HepG2 (cell line): ENCODE results near the gene SRC. TPM values are rescaled to one million over a fixed set of nuclear protein-coding genes. Genes with fewer than 3 reads are reported as not detected.

Experiments
- ATAC-seq: fragments of 200-7000 bp; cut with Tn5 transposase; 3 replicates; pipeline ENCODE4 v1.9.1; 2020; ENCODE audit warnings: mild to moderate bottlenecking, moderate library complexity
- BruUV-seq: library from RNA; stranded (reverse); fragments of 400-500 nt; replicated peaks from 2 replicates; lab custom pipeline; 2021; lab: Mats Ljungman, UMichigan
- CTCF ChIA-PET: fragments of 300-600 bp; formaldehyde crosslinking; extraction: SDS; loops from one replicate; lab custom pipeline; 2021; ENCODE audit warnings: low total read pairs, inconsistent platforms, low intra/inter-chr PET ratio; lab: Yijun Ruan, JAX
- POLR2A ChIA-PET: fragments of 350-600 bp; sonication (Branson Sonifier 250); formaldehyde crosslinking; loops from one replicate; lab custom pipeline; 2020; ENCODE audit warnings: antibody characterized with exemption, inconsistent platforms; lab: Yijun Ruan, JAX
- DNase-seq: peaks from one replicate; pipeline ENCODE4 v3.0.0-alpha.2; 2015; ENCODE audit warnings: low spot score
- FAIRE-seq: peaks from 3 replicates; lab custom pipeline; 2011; peaks lifted over from hg19 to GRCh38; lab: Jason Lieb, UNC
- H2AFZ ChIP-seq: one replicate; pipeline ENCODE4 v1.6.1; 2011; ENCODE audit warnings: low read length, inconsistent platforms
- H3K27ac ChIP-seq: fragments of 300-600 bp; 3 replicates; pipeline ENCODE4 v1.8.0; 2011; ENCODE audit warnings: mixed run types, mild to moderate bottlenecking, mixed read lengths, low read length, inconsistent platforms; ENCODE audit not compliant: insufficient read depth; ENCODE audit errors: extremely low read length
- H3K27me3 ChIP-seq, 2 experiments: fragments of 200-600 bp in 1 of 2; 2 replicates in 1 of 2; 3 replicates in 1 of 2; pipeline versions ENCODE4 v1.6.0 to v1.8.0; 2011; ENCODE audit warnings: low read length in 2 of 2, mild to moderate bottlenecking in 2 of 2, moderate library complexity in 2 of 2, inconsistent platforms in 1 of 2; ENCODE audit not compliant: insufficient read depth in 2 of 2, control insufficient read depth in 1 of 2
- H3K36me3 ChIP-seq, 2 experiments: fragments of 200-600 bp in 1 of 2; replicated peaks in 1 of 2; 2 replicates in 1 of 2; 3 replicates in 1 of 2; pipeline versions ENCODE4 v1.5.1 to v1.8.0; 2011; ENCODE audit warnings: low read length in 2 of 2, inconsistent platforms in 1 of 2; ENCODE audit not compliant: insufficient read depth in 2 of 2, control insufficient read depth in 1 of 2
- H3K4me1 ChIP-seq: 2 replicates; pipeline ENCODE4 v1.5.1; 2012; ENCODE audit warnings: low read length, inconsistent platforms; ENCODE audit not compliant: insufficient read depth
- H3K4me2 ChIP-seq: 2 replicates; pipeline ENCODE4 v1.6.0; 2011; ENCODE audit warnings: low read depth, low read length, inconsistent platforms
- H3K4me3 ChIP-seq, 3 experiments: fragments of 200-600 bp in 1 of 3; sonication (generic), shearing (Covaris generic) in 1 of 3; replicated peaks in 1 of 3; 2 replicates each; pipeline ENCODE4 v1.5.1; 2011 to 2016; ENCODE audit warnings: low read length in 3 of 3, inconsistent platforms in 2 of 3, low read depth in 2 of 3, mild to moderate bottlenecking in 2 of 3, control low read depth in 1 of 3, mixed read lengths in 1 of 3; ENCODE audit not compliant: insufficient read depth in 1 of 3
- H3K79me2 ChIP-seq: one replicate; pipeline ENCODE4 v1.6.1; 2011; ENCODE audit warnings: low read length, inconsistent platforms; ENCODE audit not compliant: insufficient read depth
- H3K9ac ChIP-seq: 2 replicates; pipeline ENCODE4 v1.6.0; 2011; ENCODE audit warnings: mild to moderate bottlenecking, low read depth, low read length, inconsistent platforms; ENCODE audit not compliant: insufficient read depth
- H3K9me3 ChIP-seq: 2 replicates; pipeline ENCODE4 v1.5.1; 2012; ENCODE audit warnings: mild to moderate bottlenecking, low read length
- H4K20me1 ChIP-seq: 2 replicates; pipeline ENCODE4 v1.6.0; 2011; ENCODE audit warnings: inconsistent platforms, mild to moderate bottlenecking, low read length, moderate library complexity; ENCODE audit not compliant: insufficient read depth
- EP300 ChIP-seq, 3 experiments: sonication (generic) in 1 of 3; formaldehyde crosslinking in 1 of 3; IDR thresholded peaks; 2 replicates each; pipeline versions ENCODE4 v1.5.1 to v1.6.1; 2011 to 2020; ENCODE audit warnings: low read depth in 2 of 3, low read length in 2 of 3, borderline replicate concordance in 1 of 3, improper control_type of control experiment in 1 of 3, mild to moderate bottlenecking in 1 of 3, missing genetic modification reagents in 1 of 3, moderate library complexity in 1 of 3
- MAF1 ChIP-seq: sonication (generic); formaldehyde crosslinking; IDR thresholded peaks from 2 replicates; pipeline ENCODE4 v1.5.0; 2020; ENCODE audit warnings: missing genetic modification reagents, borderline replicate concordance
- MATR3 ChIP-seq: sonication (generic); formaldehyde crosslinking; IDR thresholded peaks from 2 replicates; pipeline ENCODE4 v1.4.0; 2020; ENCODE audit warnings: missing genetic modification reagents
- NR2F1 ChIP-seq, 2 experiments: fragments of 450-650 bp in 1 of 2; formaldehyde crosslinking in 1 of 2; IDR thresholded peaks; 2 replicates each; pipeline versions ENCODE4 v1.5.0 to v1.6.1; 2016 to 2020; ENCODE audit warnings: mild to moderate bottlenecking in 1 of 2, missing compliant biosample characterization in 1 of 2, missing genetic modification reagents in 1 of 2, moderate library complexity in 1 of 2
- NR2F2 ChIP-seq: IDR thresholded peaks from 2 replicates; pipeline ENCODE4 v1.6.1; 2012; ENCODE audit warnings: low read depth, inconsistent platforms, borderline replicate concordance
- SP5 ChIP-seq: IDR thresholded peaks from 2 replicates; pipeline ENCODE4 v1.6.1; 2016; ENCODE audit warnings: low read depth, borderline replicate concordance
- TCF12 ChIP-seq, 2 experiments: fragments of 450-650 bp in 1 of 2; sonication (generic) in 1 of 2; formaldehyde crosslinking in 1 of 2; IDR thresholded peaks; 2 replicates each; pipeline versions ENCODE4 v1.6.1 to v1.8.0; 2017 to 2022; ENCODE audit warnings: antibody characterized with exemption in 1 of 2, mild to moderate bottlenecking in 1 of 2, missing genetic modification reagents in 1 of 2, moderate library complexity in 1 of 2
- TRIM24 ChIP-seq: sonication (generic); formaldehyde crosslinking; IDR thresholded peaks from 2 replicates; pipeline ENCODE4 v1.8.0; 2022; ENCODE audit warnings: mild to moderate bottlenecking, missing genetic modification reagents
- ZNF207 ChIP-seq: fragments of 450-650 bp; IDR thresholded peaks from 2 replicates; pipeline ENCODE4 v1.6.1; 2016; ENCODE audit warnings: antibody characterized with exemption, borderline replicate concordance
- ZNF263 ChIP-seq: sonication (generic); formaldehyde crosslinking; IDR thresholded peaks from 2 replicates; pipeline ENCODE4 v1.4.0; 2020; ENCODE audit warnings: missing genetic modification reagents
- ZNF777 ChIP-seq: sonication (generic); formaldehyde crosslinking; IDR thresholded peaks from 2 replicates; pipeline ENCODE4 v1.4.0; 2020; ENCODE audit warnings: missing genetic modification reagents
- ZNF790 ChIP-seq: sonication (generic); formaldehyde crosslinking; IDR thresholded peaks from 2 replicates; pipeline ENCODE4 v1.8.0; 2022; ENCODE audit warnings: missing genetic modification reagents, mild to moderate bottlenecking, borderline replicate concordance
- WGBS: methylation state at CpG from one replicate; pipeline ENCODE4 v1.1.6; 2017; ENCODE audit warnings: low lambda C conversion rate; 5-methylcytosine and 5-hydroxymethylcytosine counted together
- in situ Hi-C: cut with HindIII; loops from 2 replicates; pipeline ENCODE4 v1.10.0; 2017; ENCODE audit warnings: low pct_unique_long_range_greater_than_20kb; ENCODE audit not compliant: extremely low pct_ligation_motif_present
- intact Hi-C: fragments of 100-400 bp; cut with micrococcal nuclease; formaldehyde crosslinking; loops from one replicate; pipeline ENCODE4 v1.10.0; 2022; ENCODE audit not compliant: unreplicated experiment
- polyA plus RNA-seq, 8 experiments: library from polyadenylated mRNA; depleted of rRNA in 3 of 8; stranded (reverse) in 7 of 8; unstranded in 1 of 8; fragments of >200 nt; fragmentation: Illumina TruSeq in 4 of 8; extraction: Trizol in 4 of 8; gene quantifications; 2 replicates each; pipeline versions ENCODE4 v1.2.1 to v1.2.3, GENCODE V29; 2011 to 2016; ENCODE audit warnings: low read depth in 4 of 8, missing spikeins in 1 of 8, mixed read lengths in 1 of 8; ENCODE audit not compliant: insufficient read depth in 1 of 8
- total RNA-seq, 5 experiments: library from RNA; depleted of rRNA; stranded (reverse); fragments of >200 nt; fragmentation: Illumina TruSeq; extraction: Trizol; gene quantifications; 2 replicates each; pipeline ENCODE4 v1.2.3, GENCODE V29; 2016; ENCODE audit warnings: low read depth in 1 of 5
- TF ChIP-seq, protein P1 (sequence below): sonication (generic); formaldehyde crosslinking; IDR thresholded peaks from one replicate; pipeline ENCODE4 v1.5.1; 2020; ENCODE audit warnings: mild to moderate bottlenecking, missing genetic modification reagents; ENCODE audit errors: not compliant biosample characterization

The SRC gene
- total and polyA plus RNA-seq, 2 of the 13 experiments (the other 11 are each of a cell fraction or from before 2014, with no cell fraction given), result 54.7 to 192 TPM

DNA sequence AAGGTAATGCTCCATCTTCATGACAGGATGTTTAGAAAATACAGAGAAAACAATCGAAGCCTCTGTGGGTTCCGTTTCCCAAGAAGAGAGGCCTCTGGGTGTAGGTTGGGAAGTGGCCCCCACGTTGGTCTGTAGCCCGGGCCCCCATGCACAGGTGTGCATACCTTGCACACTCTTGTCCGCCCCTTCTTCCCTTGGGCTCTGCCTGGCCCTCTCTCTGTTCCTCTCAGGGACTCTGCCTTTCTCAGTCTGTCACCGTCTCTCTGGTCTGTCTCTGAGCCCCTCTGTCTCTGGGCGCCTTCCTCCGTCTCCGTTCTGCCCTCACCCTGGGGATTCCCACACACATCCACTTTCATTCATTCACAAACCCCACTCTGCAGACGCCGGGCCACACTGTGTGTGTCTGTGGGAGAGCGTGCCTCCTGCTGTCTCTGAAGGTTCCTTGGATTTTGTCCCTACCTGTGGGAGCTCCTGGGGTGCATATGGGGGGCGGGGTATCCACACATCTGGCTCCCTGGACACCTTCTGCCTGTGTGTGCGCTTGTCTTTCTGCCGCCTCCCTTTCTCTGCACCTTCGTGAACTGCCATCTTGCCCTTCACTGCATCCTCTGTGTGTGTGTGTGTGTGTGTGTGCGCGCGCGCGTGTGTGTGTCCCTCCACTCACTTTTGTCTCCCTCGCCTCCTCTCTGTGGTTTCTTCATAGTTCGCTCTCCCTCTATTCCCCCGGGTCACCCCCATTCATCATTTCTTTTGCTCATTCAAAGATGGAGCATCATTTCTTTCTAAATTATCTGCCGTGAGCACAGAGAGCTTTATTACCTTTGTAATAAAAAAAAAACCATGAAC, 75.3 kb downstream of the SRC start:
- ChIA-PET POLR2A (no interaction called here), CTCF (no interaction called here)
- WGBS, result 49% methylated on average over 25 of the region's 25 CpGs
- no peak for FAIRE-seq
- Histone ChIP-seq H3K4me2 (no peak overlapping the region), H3K27me3 (peaks cover 25 to 98% of the 10 kb centered on the region in 2 experiments), H3K4me1 (peaks cover 14% of the 10 kb centered on the region), H3K36me3 (no peaks in the 10 kb centered on the region), H3K9ac (no peak overlapping the region), H3K9me3 (no peaks in the 10 kb centered on the region), H3K27ac (no peak overlapping the region), H3K79me2 (no peaks in the 10 kb centered on the region), H3K4me3 (no peak overlapping the region), H4K20me1 (no peaks in the 10 kb centered on the region), H2AFZ (no peak overlapping the region)
- DNase-seq, result no peak
- intact Hi-C loops (no loop called here), in situ Hi-C loops (no loop called here)
- ATAC-seq, result no peak
- BruUV-seq, result no TSS peak
- TF ChIP-seq ZNF207 (no peak), NR2F2 (no peak), ZNF790 (CRISPR knock-in tag) (no peak), ZNF777 (CRISPR knock-in tag) (no peak), SP5 (CRISPR knock-in tag) (no peak), NR2F1 (CRISPR knock-in tag; IDR thresholded peaks at IDR 0.05) (no peak), MATR3 (CRISPR knock-in tag) (no peak), MAF1 (no peak), TRIM24 (CRISPR knock-in tag) (no peak), TCF12 (IDR thresholded peaks at IDR 0.05) (no peak), TCF12 (CRISPR knock-in tag; IDR thresholded peaks at IDR 0.05) (no peak), EP300 (IDR thresholded peaks at IDR 0.05; ENCODE audit: low read depth in 2 of 2, low read length in 2 of 2) (no peak), EP300 (CRISPR knock-in tag; IDR thresholded peaks at IDR 0.05; ENCODE audit: borderline replicate concordance) (no peak), ZNF263 (CRISPR knock-in tag) (no peak)
- TF ChIP-seq, protein P1, sequence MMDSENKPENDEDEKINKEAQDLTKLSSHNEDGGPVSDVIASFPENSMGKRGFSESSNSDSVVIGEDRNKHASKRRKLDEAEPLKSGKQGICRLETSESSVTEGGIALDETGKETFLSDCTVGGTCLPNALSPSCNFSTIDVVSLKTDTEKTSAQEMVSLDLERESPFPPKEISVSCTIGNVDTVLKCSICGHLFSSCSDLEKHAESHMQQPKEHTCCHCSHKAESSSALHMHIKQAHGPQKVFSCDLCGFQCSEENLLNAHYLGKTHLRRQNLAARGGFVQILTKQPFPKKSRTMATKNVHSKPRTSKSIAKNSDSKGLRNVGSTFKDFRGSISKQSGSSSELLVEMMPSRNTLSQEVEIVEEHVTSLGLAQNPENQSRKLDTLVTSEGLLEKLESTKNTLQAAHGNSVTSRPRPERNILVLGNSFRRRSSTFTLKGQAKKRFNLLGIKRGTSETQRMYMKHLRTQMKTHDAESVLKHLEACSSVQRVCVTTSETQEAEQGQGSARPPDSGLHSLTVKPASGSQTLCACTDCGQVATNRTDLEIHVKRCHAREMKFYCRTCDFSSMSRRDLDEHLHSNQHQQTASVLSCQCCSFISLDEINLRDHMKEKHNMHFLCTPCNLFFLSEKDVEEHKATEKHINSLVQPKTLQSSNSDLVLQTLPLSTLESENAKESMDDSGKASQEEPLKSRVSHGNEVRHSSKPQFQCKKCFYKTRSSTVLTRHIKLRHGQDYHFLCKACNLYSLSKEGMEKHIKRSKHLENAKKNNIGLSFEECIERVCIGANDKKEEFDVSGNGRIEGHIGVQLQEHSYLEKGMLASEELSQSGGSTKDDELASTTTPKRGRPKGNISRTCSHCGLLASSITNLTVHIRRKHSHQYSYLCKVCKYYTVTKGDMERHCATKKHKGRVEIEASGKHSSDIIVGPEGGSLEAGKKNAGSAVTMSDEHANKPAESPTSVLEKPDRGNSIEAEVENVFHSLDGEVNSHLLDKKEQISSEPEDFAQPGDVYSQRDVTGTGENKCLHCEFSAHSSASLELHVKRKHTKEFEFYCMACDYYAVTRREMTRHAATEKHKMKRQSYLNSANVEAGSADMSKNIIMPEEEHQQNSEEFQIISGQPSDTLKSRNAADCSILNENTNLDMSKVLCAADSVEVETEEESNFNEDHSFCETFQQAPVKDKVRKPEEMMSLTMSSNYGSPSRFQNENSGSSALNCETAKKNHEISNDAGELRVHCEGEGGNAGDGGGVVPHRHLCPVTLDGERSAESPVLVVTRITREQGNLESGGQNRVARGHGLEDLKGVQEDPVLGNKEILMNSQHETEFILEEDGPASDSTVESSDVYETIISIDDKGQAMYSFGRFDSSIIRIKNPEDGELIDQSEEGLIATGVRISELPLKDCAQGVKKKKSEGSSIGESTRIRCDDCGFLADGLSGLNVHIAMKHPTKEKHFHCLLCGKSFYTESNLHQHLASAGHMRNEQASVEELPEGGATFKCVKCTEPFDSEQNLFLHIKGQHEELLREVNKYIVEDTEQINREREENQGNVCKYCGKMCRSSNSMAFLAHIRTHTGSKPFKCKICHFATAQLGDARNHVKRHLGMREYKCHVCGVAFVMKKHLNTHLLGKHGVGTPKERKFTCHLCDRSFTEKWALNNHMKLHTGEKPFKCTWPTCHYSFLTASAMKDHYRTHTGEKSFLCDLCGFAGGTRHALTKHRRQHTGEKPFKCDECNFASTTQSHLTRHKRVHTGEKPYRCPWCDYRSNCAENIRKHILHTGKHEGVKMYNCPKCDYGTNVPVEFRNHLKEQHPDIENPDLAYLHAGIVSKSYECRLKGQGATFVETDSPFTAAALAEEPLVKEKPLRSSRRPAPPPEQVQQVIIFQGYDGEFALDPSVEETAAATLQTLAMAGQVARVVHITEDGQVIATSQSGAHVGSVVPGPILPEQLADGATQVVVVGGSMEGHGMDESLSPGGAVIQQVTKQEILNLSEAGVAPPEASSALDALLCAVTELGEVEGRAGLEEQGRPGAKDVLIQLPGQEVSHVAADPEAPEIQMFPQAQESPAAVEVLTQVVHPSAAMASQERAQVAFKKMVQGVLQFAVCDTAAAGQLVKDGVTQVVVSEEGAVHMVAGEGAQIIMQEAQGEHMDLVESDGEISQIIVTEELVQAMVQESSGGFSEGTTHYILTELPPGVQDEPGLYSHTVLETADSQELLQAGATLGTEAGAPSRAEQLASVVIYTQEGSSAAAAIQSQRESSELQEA (CRISPR knock-in tag), result no peak
